Pancreas (tissue), 10 donors: ENCODE results near the gene FARP1. TPM values are rescaled to one million over a fixed set of nuclear protein-coding genes. Genes with fewer than 3 reads are reported as not detected.

Source experiments
- ATAC-seq, 4 donors: fragments of 200-7000 bp; cut with Tn5 transposase; one replicate each; pipeline versions ENCODE4 v1.8.0 to v1.9.1; 2020; ENCODE audit warnings: mild to moderate bottlenecking in 4 of 4, moderate library complexity in 4 of 4
- DNase-seq, 6 donors: peaks; one replicate each; pipeline ENCODE4 v3.0.0-alpha.2; 2020
- FAIRE-seq: peaks from 2 replicates; lab custom pipeline; 2012; peaks lifted over from hg19 to GRCh38; lab: Jason Lieb, UNC
- H3K27ac ChIP-seq, 4 donors: fragments of 200-600 bp; sonication (generic); 1 replicate in 3 of 4; 2 replicates in 1 of 4; pipeline versions ENCODE4 v1.5.0 to v1.8.0; 2020
- H3K27me3 ChIP-seq, 4 donors: fragments of 200-600 bp; one replicate each; pipeline ENCODE4 v1.8.0; 2021
- H3K36me3 ChIP-seq, 3 donors: fragments of 200-600 bp; sonication (generic) in 1 of 3; one replicate each; pipeline versions ENCODE4 v1.5.0 to v1.8.0; 2020 to 2021
- H3K4me1 ChIP-seq, 3 donors: fragments of 200-600 bp; one replicate each; pipeline ENCODE4 v1.8.0; 2021
- H3K4me3 ChIP-seq, 4 donors: fragments of 200-600 bp; sonication (generic) in 2 of 4; one replicate each; pipeline versions ENCODE4 v1.5.0 to v1.8.0; 2020 to 2021
- H3K9me3 ChIP-seq, 4 donors: fragments of 200-600 bp; one replicate each; pipeline ENCODE4 v1.8.0; 2021
- CTCF ChIP-seq, 4 donors: fragments of 200-600 bp; sonication (generic) in 3 of 4; IDR thresholded peaks; one replicate each; pipeline versions ENCODE4 v1.5.0 to v1.8.0; 2021; ENCODE audit warnings: antibody characterized with exemption in 4 of 4
- WGBS, 2 donors: extraction: QIAGEN DNeasy Blood & Tissue Kit; methylation state at CpG; one replicate each; pipeline ENCODE4 v1.1.7; 2013; 5-methylcytosine and 5-hydroxymethylcytosine counted together
- intact Hi-C, 3 donors: fragments of 100-400 bp; cut with DNase I; formaldehyde crosslinking; loops; one replicate each; pipeline versions ENCODE4 v1.11.1 to v1.14.2; 2022
- polyA plus RNA-seq, 2 donors: library from polyadenylated mRNA; stranded (reverse); fragments of 200-250 nt; gene quantifications; one replicate each; pipeline ENCODE4 v1.2.3, GENCODE V29; 2013
- total RNA-seq, 6 donors: library from RNA; stranded (reverse); fragmentation: NEBNext Ultra II Directional in 4 of 6; extraction: Animal tissue kit (Norgen Biotek cat#: 25700) in 4 of 6; gene quantifications; one replicate each; pipeline versions ENCODE4 v1.2.1 to v1.2.4, GENCODE V29; 2021 to 2023
- donor health status: healthy with polysubstance abuse.
- donor health status: DM: no; HTN: no; CAD: no; lungs with moderate emphysema.
- donor health status: DM: no; HTN: no; CAD: no.
- donor health status: control.
- donor health status: control.
- donor health status: Bipolar disorder and iron deficiency.
- donor health status: DM: yes; HTN: yes; CAD: no.
- donor health status: DM: no; HTN: no; CAD: no.
- donor health status: DM: no; HTN: no; CAD: no.
- donor health status: DM: yes; HTN: yes; CAD: no.

Gene FARP1
- total and polyA plus RNA-seq, 8 donors = 30.8 to 95.1 (median 56.0) TPM

- Histone ChIP-seq H3K36me3 (no peaks in the 10 kb centered on the region), H3K27ac (no peak overlapping the region), H3K9me3 (no peaks in the 10 kb centered on the region), H3K4me1 (peaks cover 19 to 29% (median 25%) of the 10 kb centered on the region in 3 donors), H3K4me3 (no peak overlapping the region), H3K27me3 (no peaks in the 10 kb centered on the region)
- intact Hi-C loops = no loop called here
- ATAC-seq (no peak), FAIRE-seq (no peak), DNase-seq (no peak)
- WGBS, 2 donors = 83 to 90% methylated on average over 3 of the region's 3 CpGs
- no peak for TF ChIP-seq CTCF (IDR thresholded peaks at IDR 0.05)
Measured at GRCh38 chr13:98169331-98169730, 26.4 kb downstream of the FARP1 start.

GRCh38 chr13:98171900-98172589, 29.2 kb downstream of the FARP1 start:
- FAIRE-seq = no peak
- H3K9me3 ChIP-seq = no peaks in the 10 kb centered on the region
- H3K4me3 ChIP-seq = no peak overlapping the region
- intact Hi-C loops = no loop called here
- DNase-seq = peak in 1 of 6 donors; percentile 27
- no peaks in the 10 kb centered on the region for H3K27me3 ChIP-seq
- H3K27ac ChIP-seq = peak overlapping the region; percentile 47 to 77 (median 64)
- peaks cover 20 to 37% (median 31%) of the 10 kb centered on the region in 3 donors for H3K4me1 ChIP-seq
- no peaks in the 10 kb centered on the region for H3K36me3 ChIP-seq
- no peak for TF ChIP-seq CTCF (IDR thresholded peaks at IDR 0.05)
- peak; percentile 22 to 61 (median 45) for ATAC-seq
- WGBS, 2 donors = 30 to 54% methylated on average over 14 of the region's 14 CpGs

GRCh38 chr13:98172590-98173422, 29.9 kb downstream of the FARP1 start:
- peak; percentile 40 to 58 (median 52) for ATAC-seq
- DNase-seq = no peak
- Histone ChIP-seq H3K27me3 (no peaks in the 10 kb centered on the region), H3K4me1 (peaks cover 20 to 37% (median 31%) of the 10 kb centered on the region in 3 donors), H3K9me3 (no peaks in the 10 kb centered on the region), H3K27ac (peak overlapping the region; percentile 47 to 77 (median 64)), H3K4me3 (no peak overlapping the region), H3K36me3 (no peaks in the 10 kb centered on the region)
- FAIRE-seq = no peak
- intact Hi-C loops = no loop called here
- 26 to 33% methylated on average over 7 of the region's 7 CpGs for WGBS, 2 donors
- TF ChIP-seq CTCF (IDR thresholded peaks at IDR 0.05) = no peak

- Histone ChIP-seq H3K4me1 (peaks cover 20 to 37% (median 31%) of the 10 kb centered on the region in 3 donors), H3K36me3 (no peaks in the 10 kb centered on the region), H3K9me3 (no peaks in the 10 kb centered on the region), H3K4me3 (no peak overlapping the region), H3K27ac (peak overlapping the region; percentile 47 to 77 (median 64)), H3K27me3 (no peaks in the 10 kb centered on the region)
- DNase-seq (peak in 2 of 6 donors; percentile 25 to 36), ATAC-seq (peak; percentile 55 to 72 (median 65)), FAIRE-seq (no peak)
- intact Hi-C loops = no loop called here
- TF ChIP-seq CTCF (IDR thresholded peaks at IDR 0.05) = no peak
- WGBS, 2 donors = 24 to 29% methylated on average over 9 of the region's 9 CpGs
Measured at GRCh38 chr13:98173431-98174152, 30.7 kb downstream of the FARP1 start.
